OCI-LY3 (cell line): ENCODE measurements around the gene ASCC2.

Source experiments
- EZH2phosphoT487 ChIP-seq: fragments of 200-600 bp; shearing (Covaris generic); IDR thresholded peaks from 2 replicates; pipeline ENCODE4 v1.6.1; 2018; ENCODE audit warnings: antibody characterized with exemption, mixed run types, low read depth
- TF ChIP-seq, protein P1 (sequence below): fragments of 200-600, 300-600 bp; sonication (generic); IDR thresholded peaks from 2 replicates; pipeline ENCODE4 v1.5.1; 2014; ENCODE audit warnings: antibody characterized with exemption, low read length, low read depth

- TF ChIP-seq, protein P1, sequence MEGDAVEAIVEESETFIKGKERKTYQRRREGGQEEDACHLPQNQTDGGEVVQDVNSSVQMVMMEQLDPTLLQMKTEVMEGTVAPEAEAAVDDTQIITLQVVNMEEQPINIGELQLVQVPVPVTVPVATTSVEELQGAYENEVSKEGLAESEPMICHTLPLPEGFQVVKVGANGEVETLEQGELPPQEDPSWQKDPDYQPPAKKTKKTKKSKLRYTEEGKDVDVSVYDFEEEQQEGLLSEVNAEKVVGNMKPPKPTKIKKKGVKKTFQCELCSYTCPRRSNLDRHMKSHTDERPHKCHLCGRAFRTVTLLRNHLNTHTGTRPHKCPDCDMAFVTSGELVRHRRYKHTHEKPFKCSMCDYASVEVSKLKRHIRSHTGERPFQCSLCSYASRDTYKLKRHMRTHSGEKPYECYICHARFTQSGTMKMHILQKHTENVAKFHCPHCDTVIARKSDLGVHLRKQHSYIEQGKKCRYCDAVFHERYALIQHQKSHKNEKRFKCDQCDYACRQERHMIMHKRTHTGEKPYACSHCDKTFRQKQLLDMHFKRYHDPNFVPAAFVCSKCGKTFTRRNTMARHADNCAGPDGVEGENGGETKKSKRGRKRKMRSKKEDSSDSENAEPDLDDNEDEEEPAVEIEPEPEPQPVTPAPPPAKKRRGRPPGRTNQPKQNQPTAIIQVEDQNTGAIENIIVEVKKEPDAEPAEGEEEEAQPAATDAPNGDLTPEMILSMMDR = no peak
- TF ChIP-seq EZH2phosphoT487 = no peak
These were observed 49.5 kb downstream of the ASCC2 start for GRCh38 chr22:29788339-29789279.
